ENCODE results near the gene GULP1. TPM values are rescaled to one million over a fixed set of nuclear protein-coding genes. Genes with fewer than 3 reads are reported as not detected.

Gene GULP1
- total RNA-seq, 1 experiment from 2014 or later, result 140 TPM

DNA sequence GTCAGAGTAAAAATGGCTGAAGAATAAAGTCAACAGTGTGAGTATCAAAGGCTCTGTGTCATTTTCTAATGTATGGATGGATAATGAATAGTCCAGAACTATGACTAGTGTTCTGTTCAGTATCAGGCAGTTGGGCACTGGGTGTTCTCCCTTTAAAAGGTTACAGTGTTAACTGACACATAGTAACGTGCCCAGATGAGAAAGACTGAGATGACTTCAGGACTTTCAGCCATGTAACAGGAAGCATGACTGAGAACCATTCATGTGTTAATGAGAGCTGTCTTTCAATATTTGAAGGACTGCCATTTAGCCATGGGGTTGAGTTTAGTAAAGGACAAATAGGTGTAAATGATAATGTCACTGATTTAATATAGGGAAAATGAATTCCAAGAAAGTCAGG lies 187.1 kb downstream of the GULP1 start:
- no peaks in the 10 kb centered on the region for H3K27me3 ChIP-seq (ENCODE audit: insufficient read depth, low read length)
- no peak overlapping the region for H3K27ac ChIP-seq (ENCODE audit: insufficient read length, low read depth, low read length)
- no peak overlapping the region for H2BK120ac ChIP-seq (ENCODE audit: low read depth, low read length, poor library complexity, severe bottlenecking)
- H3K23me2 ChIP-seq (ENCODE audit: insufficient read length, low read depth, low read length, poor library complexity, severe bottlenecking), result no peaks in the 10 kb centered on the region
- peaks cover 7% of the 10 kb centered on the region; the same call in 1 of the 2 replicates for H3K79me2 ChIP-seq (ENCODE audit: insufficient read depth, low read length)
- H2BK15ac ChIP-seq (ENCODE audit: low read depth, low read length), result no peak overlapping the region
- TF ChIP-seq, protein P1, sequence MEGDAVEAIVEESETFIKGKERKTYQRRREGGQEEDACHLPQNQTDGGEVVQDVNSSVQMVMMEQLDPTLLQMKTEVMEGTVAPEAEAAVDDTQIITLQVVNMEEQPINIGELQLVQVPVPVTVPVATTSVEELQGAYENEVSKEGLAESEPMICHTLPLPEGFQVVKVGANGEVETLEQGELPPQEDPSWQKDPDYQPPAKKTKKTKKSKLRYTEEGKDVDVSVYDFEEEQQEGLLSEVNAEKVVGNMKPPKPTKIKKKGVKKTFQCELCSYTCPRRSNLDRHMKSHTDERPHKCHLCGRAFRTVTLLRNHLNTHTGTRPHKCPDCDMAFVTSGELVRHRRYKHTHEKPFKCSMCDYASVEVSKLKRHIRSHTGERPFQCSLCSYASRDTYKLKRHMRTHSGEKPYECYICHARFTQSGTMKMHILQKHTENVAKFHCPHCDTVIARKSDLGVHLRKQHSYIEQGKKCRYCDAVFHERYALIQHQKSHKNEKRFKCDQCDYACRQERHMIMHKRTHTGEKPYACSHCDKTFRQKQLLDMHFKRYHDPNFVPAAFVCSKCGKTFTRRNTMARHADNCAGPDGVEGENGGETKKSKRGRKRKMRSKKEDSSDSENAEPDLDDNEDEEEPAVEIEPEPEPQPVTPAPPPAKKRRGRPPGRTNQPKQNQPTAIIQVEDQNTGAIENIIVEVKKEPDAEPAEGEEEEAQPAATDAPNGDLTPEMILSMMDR (conservative IDR thresholded peaks at IDR 0.05), result no peak
- Mint-ChIP-seq H3K4me1 (peaks cover 39% of the 10 kb centered on the region in 2 experiments), H3K36me3 (ENCODE audit: insufficient read depth in 1 of 3, low read depth in 3 of 3) (peaks cover 0 to 3% (median 0%) of the 10 kb centered on the region in 3 experiments; a peak in 2 of 7 replicates), H3K27me3 (ENCODE audit: low read depth) (no peaks in the 10 kb centered on the region), H3K4me3 (no peak overlapping the region; a peak in 1 of 5 replicates), H3K27ac (peak overlapping the region; percentile 7 to 70 (median 39); a peak in 4 of 7 replicates), H3K9me3 (no peaks in the 10 kb centered on the region)
- no peaks in the 10 kb centered on the region for H3K79me1 ChIP-seq (ENCODE audit: insufficient read depth, low read depth, low read length, poor library complexity, severe bottlenecking)
- H4K91ac ChIP-seq (ENCODE audit: insufficient read length, low read depth, low read length), result no peak overlapping the region
- DNase-seq, result no peak
- H3K9me3 ChIP-seq (ENCODE audit: control insufficient read depth, low read depth, low read length), result no peaks in the 10 kb centered on the region
- H2BK20ac ChIP-seq (ENCODE audit: low read depth, low read length, poor library complexity, severe bottlenecking), result no peak overlapping the region
- no peak overlapping the region for H3K4ac ChIP-seq (ENCODE audit: low read depth, low read length)
- no peak overlapping the region for H4K8ac ChIP-seq (replicated peaks; ENCODE audit: insufficient read length, low read depth, low read length)
- no peak overlapping the region for H3K9ac ChIP-seq (ENCODE audit: extremely low read depth, insufficient read length, low read length)
- H3K4me2 ChIP-seq (ENCODE audit: insufficient read depth, insufficient read length, low read length), result no peak overlapping the region
- peaks cover 5% of the 10 kb centered on the region; the same call in 1 of the 2 replicates for H3K4me1 ChIP-seq (ENCODE audit: insufficient read depth, low read length)
- no peak overlapping the region for H2AK5ac ChIP-seq (ENCODE audit: insufficient read length, low read length)
- H3K18ac ChIP-seq (ENCODE audit: insufficient read length, low read depth, low read length), result no peak overlapping the region
- H4K5ac ChIP-seq (ENCODE audit: insufficient read length, low read depth, low read length), result no peak overlapping the region
- no peak overlapping the region for H3K14ac ChIP-seq (ENCODE audit: insufficient read depth, low read length)
- no peak overlapping the region for H3K56ac ChIP-seq (ENCODE audit: insufficient read length, low read depth, low read length)
- H3T11ph ChIP-seq (ENCODE audit: low read length), result no peak overlapping the region
- H2AFZ ChIP-seq (ENCODE audit: low read length), result no peak overlapping the region
- H3K23ac ChIP-seq (ENCODE audit: insufficient read length, low read depth, low read length), result no peak overlapping the region
- WGBS (ENCODE audit: extremely low coverage, insufficient read length, low lambda C conversion rate), result no CpG with 5 or more reads among the region's 1 CpG
- no peak overlapping the region for H2BK12ac ChIP-seq (ENCODE audit: insufficient read length, low read depth, low read length)
- no peak overlapping the region for H2BK5ac ChIP-seq (ENCODE audit: insufficient read length, low read length)
- H4K20me1 ChIP-seq (ENCODE audit: control insufficient read depth, insufficient read depth, insufficient read length), result no peaks in the 10 kb centered on the region
